GM12878 (cell line): Measurements from ENCODE around the gene DARS1.

Experiments used
- NR2C1 ChIP-seq: fragments of 450-650 bp; IDR thresholded peaks from 2 replicates; pipeline ENCODE4 v1.6.1; 2017; ENCODE audit warnings: antibody characterized with exemption, mild to moderate bottlenecking, moderate library complexity
- POLR2A ChIP-seq: IDR thresholded peaks from 2 replicates; pipeline ENCODE4 v1.6.1; 2011; ENCODE audit warnings: low read depth, mild to moderate bottlenecking, low read length
- SUZ12 ChIP-seq: fragments of 200-600 bp; sonication (generic); IDR thresholded peaks from one replicate; pipeline ENCODE4 v1.6.1; 2018; ENCODE audit warnings: antibody characterized with exemption, mild to moderate bottlenecking; ENCODE audit not compliant: unreplicated experiment
- TAF1 ChIP-seq: IDR thresholded peaks from 2 replicates; pipeline ENCODE4 v1.6.1; 2011; ENCODE audit warnings: mild to moderate bottlenecking, low read depth, low read length, borderline replicate concordance
- ZNF274 ChIP-seq: IDR thresholded peaks from one replicate; pipeline ENCODE4 v1.8.0; 2011; ENCODE audit not compliant: insufficient read length, insufficient read depth

- no peak for TF ChIP-seq SUZ12
- TF ChIP-seq TAF1, result no peak
- no peak for TF ChIP-seq ZNF274
- no peak for TF ChIP-seq NR2C1
- no peak for TF ChIP-seq POLR2A
These were observed 24.7 kb upstream of the DARS1 start for GRCh38 chr2:136010126-136010525.
